Fibroblast of pulmonary artery (primary cell): ENCODE measurements around the gene NPDC1.
A peak's percentile ranks its signal among the peaks of the same experiment; 100 is the strongest.

Experiments used
- DNase-seq: peaks from one replicate; pipeline ENCODE4 v3.0.0-alpha.2; 2010; ENCODE audit warnings: low read depth
- H3K4me3 ChIP-seq: replicated peaks from 2 replicates; pipeline ENCODE4 v1.5.1; 2011; ENCODE audit warnings: low read depth, mild to moderate bottlenecking, control low read depth, low read length, moderate library complexity
- CTCF ChIP-seq: IDR thresholded peaks from 2 replicates; pipeline ENCODE4 v1.5.1; 2011; ENCODE audit warnings: mild to moderate bottlenecking, control low read depth, low read length, inconsistent platforms; ENCODE audit errors: missing control alignments

The NPDC1 gene

GRCh38 chr9:137074657-137075274, 28.8 kb upstream of the NPDC1 start:
- DNase-seq, result no peak
- no peak for TF ChIP-seq CTCF
- H3K4me3 ChIP-seq, result no peak overlapping the region

- TF ChIP-seq CTCF, result no peak
- DNase-seq, result no peak
- H3K4me3 ChIP-seq, result no peak overlapping the region
Observed at GRCh38 chr9:137073992-137074399, 28.0 kb upstream of the NPDC1 start.

- no peak for TF ChIP-seq CTCF
- H3K4me3 ChIP-seq, result no peak overlapping the region
Observed at GRCh38 chr9:137071282-137071681, 25.3 kb upstream of the NPDC1 start.

GRCh38 chr9:137070906-137071275, 24.9 kb upstream of the NPDC1 start:
- peak overlapping the region; percentile 36 for H3K4me3 ChIP-seq
- TF ChIP-seq CTCF, result no peak
- no peak for DNase-seq

More at GRCh38 chr9:137071282-137071681, 25.3 kb upstream of the NPDC1 start:
- no peak for DNase-seq

GRCh38 chr9:137070201-137070905, 24.4 kb upstream of the NPDC1 start, which contains the start of gene SAPCD2:
SAPCD2 (minus strand) TSS chr9:137070557; CDS start chr9:137070460, 97 bp downstream.
- DNase-seq, result peak; percentile 81
- no peak for TF ChIP-seq CTCF
- peak within 1 kb of the TSS; percentile 36 for H3K4me3 ChIP-seq

- no peak overlapping the region for H3K4me3 ChIP-seq
- TF ChIP-seq CTCF, result no peak
- DNase-seq, result no peak
Observed at GRCh38 chr9:137069508-137070091, 23.6 kb upstream of the NPDC1 start.
